GM18519 (cell line): ENCODE results near the gene NR2F2.
A peak's percentile ranks its signal among the peaks of the same experiment; 100 is the strongest.

Experiments used
- ATAC-seq: cut with Tn5 transposase; IDR thresholded peaks from one replicate; pipeline ENCODE4 v1.9.1; 2021; ENCODE audit warnings: mild to moderate bottlenecking, moderate library complexity; ENCODE audit not compliant: unreplicated experiment, low FRiP score

The NR2F2 gene

DNA sequence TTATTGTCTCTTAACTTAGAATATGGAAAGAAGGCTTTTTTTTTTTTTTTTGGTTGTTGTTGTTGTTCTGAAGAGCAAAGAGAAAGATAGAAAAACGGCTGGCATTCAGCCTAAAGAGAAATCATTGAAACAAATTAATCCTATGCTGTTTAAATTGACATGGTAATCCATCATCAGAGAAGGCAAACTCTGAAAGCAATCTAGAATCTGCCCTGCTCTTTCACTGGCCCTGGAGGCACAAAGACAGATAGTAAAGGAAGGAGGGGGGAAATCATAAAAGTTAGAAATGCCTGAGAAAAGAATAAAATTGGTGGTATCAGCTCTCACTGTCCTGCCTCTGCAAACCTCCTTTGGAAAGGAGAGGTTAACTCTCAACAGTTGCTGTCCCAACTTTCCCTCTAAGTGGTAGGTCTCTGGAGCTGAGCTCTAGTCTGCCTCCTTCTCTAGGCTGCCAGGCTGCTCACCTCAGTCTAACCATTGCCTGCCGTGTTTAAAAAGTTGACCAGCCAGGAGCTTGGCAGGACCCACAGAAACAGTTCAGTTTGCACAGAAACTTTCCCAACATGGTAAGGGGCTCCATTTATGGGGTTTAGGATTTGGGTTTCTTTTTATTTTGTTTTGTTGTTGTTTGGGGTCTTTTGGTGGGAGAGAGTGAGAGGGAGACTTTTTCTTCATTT lies 13.4 kb upstream of the NR2F2 start:
- ATAC-seq = no peak

DNA sequence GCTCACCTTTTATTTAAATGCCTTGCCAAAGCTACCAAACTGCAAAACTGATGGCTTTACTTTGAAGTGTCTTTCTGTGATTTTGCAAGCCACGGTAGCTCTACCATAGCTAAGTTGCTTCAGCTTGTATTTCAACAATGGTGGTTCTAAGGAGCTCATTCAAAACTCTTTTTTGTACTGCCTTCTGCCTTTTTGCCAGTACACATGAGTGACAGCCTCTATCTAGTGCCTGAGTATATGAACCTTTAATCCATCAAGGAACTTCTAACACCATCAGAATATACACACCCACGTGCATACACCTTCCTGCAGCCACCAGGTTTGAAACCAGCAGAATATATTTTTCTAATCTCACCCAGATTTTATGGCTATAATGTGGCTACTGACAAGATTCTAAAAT lies 10.4 kb upstream of the NR2F2 start:
- no peak for ATAC-seq

DNA sequence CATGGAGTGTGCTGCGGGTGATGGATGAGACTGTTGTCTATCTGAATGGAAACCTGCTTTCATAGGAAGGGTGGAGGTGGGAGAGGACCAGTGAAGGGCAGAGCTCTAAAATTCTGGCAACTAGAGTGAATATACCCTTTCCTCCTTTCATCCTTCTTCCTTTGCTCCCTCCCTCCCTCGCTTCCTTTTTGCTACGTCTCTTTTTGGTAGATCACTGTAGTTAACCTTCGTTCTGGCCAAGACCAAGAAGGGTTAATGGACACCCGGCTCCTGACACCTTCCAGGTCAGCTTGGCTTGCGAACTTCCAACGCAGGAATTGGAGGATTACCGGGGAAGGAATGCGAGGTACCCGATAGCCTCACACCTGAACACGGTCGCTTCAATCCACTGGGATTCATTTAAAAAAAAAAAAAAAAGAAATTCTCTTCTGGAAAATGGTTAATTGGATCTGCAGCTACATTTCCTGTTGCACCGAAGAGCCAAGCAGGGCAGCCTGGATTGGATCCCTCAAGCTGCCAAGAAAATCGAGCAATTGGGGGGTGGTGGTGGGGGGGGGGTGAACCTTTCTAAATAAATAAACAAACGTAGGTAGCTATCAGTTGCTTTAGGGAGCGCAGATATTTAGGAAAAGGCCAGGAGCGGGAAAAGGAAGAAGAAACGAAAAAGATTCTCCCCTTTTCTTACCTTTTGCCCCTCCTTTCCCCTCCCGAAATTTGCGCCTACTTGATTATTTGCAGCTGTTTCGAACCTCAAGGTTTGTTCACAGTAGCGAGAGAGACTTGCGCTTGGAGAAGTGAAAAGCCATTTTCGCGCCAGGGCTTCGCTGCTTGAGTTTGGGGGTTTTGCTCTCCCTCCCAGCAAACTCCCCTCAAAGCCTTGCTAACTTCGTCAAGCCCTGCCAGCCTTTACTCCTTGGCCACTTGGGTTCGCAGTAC lies 9.5 kb upstream of the NR2F2 start:
- ATAC-seq = no peak

DNA sequence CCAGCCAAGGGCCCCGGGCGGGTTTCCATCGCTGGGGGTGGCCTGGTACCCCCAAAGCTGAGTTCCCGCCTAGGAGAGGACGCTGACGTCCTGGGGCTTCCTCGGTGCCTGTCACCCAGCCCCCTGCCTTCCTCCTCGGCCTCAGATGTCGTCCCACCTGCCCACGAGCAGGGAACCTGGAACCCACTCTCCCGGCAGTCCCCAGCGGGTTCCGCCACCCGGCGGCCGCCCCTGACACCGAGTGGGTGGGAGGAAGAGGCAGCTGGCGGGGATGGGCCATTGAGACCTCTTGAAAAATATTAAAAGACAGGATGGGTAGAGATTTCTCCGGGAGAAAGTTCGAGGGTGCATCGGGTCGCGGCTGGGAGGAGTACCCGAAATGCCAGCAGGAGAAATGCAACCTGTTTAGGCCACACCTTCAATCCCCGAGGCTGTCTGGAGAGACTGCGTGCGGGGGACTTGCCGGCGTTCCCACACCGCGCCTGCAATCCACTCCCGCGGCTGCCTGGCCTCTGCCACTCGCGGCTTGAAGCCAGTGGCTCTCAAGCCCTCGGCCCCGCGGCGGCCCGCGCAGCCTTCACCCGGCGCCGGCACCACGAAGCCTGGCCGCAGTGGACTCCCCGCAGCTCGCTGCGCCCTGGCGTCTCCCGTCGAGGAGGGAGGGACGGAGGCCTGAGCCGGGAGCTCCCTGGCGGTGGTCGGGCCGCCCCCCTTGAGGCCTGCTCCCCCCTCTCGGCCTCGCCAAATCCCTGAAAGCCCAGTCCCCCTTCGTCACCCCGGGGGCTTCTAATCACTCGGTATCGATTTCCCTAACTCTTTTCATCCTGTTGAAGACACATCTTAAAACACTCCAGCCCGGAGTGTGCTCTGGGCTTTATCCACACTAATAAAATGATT lies 8.6 kb upstream of the NR2F2 start:
- ATAC-seq = no peak

DNA sequence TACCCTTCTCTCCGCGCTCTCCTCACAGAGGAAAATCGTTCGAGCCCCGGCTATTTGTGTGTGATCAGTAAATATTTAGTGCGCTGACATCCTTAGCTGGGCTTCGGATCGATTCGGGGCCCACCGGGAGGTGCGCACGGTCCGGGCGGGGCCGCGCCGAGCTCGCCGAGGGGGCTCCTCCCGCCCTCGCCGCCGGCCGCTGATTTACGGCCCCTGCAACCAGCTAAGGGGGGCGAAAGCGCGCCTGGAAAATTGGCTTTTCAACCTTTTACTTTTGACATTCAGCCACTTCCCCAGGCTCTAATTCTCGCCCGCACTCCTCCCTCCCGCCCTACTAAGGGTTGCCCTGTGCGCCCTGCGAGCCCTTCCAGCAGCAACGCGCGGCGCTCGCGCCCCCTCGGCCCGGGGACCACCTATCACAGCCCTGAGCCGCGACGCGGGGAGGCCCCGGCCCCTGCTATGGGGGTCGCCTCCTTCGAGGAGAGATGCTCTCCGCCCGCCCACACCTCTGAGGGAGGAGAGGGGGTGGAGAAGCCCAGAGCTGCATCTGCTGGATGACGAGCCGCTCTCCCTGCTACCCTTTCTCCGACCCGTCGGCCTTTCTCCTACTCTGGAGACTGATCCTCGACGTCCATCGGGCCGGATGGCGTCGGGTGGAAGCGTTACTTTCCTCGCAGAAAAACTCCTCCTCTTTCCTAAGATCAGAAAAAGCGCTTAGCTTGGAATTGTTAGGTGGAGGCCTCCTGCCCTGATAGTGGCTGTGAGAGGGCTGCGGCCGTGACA lies 7.8 kb upstream of the NR2F2 start:
- ATAC-seq = no peak

DNA sequence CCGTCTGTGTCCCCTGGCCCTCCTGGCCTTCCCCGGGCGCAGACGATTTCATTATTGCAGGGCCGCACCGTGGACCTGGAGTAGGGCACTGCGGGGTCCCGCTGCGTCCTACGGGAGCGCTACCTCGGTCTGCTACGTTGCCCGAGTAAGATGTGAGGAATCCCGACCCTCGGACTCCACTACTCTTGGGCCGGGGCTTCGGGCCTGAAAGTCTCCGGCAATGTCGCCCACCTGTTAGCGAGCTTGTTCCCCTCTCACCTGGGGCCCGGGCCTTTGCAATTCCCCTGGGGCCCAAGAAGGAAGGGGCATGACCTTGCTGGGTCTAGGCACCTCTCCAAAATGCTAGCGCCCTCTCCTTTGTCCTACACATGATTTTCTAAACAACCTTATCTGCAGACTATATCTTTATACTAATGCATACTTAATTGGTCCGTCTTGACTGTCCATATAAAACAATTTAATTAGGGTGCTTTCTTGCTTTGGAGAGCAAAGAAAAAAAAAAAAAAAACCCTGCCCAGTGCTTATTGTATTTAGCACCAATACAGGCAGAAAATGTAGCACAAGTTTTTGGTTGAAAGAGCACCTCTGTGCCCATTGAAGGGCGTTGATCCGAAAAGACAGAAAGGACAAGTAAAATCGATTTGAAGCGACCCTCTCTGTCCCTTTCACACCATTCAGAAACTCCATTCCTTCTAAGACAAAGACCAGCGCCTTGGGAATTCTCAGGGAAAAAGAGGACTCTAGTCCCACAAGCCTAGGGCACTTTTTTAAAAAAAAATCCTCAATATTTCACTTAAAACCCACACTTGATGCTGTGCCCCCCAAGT lies 7.0 kb upstream of the NR2F2 start:
- no peak for ATAC-seq

DNA sequence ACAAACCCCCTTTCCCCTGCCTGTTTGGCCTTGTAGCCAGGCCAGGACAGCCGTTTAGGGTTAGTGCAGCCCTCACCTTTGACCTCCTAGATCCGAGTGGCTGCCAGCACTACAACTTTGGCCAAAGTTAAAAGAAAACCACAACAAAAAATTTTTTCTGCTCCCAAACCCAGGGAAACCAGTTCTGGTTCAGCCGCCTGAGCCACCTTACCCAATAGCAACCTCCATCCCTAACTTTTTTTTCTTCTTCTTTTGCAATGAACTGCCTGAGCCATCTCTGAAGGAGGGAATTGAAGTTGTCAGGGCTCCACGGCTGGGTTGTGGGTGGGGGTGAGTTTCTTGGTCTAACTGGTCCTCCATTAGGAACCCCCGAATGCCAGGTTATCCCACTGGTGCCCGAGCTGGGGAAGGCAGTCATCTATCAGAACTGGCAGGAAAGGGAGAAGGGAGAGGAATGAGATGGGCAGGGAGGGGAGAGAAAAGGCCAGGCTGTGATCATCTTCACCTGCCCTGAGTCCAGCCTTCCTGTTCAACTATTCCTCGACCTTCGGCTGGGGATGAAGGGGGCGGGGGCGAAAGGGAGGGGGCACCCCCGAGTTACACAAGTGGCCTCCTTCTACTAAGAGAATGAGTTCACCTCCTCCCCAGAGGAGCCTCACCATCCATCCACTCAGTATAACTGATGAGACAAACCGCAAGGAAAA lies 6.2 kb upstream of the NR2F2 start:
- ATAC-seq = no peak

DNA sequence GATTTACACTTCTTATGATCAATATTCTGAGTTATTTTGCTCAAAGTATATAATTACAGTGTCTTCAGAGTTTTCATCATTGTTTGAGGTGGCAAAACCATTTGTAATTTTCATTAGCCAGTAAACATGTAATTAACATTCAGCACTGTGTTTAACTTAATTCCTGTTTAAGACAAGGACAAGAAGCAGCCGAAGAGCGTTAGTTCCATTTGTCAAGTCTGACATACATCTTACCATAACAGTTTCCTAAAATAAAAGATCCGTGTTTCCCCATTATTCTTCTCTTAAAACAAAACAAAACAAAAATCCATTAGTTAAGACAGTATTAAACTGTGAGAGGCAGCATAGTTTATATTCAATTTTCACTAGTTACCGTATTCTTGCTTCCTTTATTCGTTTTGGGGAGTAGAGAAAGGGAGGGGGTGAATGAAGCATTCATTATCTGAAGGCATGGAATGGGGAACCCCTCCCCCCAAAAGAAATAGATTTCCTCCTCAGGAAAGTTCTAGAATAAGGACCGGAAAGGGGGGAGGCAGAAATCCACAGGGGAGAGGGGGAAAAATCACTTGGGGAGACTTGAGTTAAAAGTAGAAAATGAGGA lies 5.5 kb upstream of the NR2F2 start:
- ATAC-seq = no peak

DNA sequence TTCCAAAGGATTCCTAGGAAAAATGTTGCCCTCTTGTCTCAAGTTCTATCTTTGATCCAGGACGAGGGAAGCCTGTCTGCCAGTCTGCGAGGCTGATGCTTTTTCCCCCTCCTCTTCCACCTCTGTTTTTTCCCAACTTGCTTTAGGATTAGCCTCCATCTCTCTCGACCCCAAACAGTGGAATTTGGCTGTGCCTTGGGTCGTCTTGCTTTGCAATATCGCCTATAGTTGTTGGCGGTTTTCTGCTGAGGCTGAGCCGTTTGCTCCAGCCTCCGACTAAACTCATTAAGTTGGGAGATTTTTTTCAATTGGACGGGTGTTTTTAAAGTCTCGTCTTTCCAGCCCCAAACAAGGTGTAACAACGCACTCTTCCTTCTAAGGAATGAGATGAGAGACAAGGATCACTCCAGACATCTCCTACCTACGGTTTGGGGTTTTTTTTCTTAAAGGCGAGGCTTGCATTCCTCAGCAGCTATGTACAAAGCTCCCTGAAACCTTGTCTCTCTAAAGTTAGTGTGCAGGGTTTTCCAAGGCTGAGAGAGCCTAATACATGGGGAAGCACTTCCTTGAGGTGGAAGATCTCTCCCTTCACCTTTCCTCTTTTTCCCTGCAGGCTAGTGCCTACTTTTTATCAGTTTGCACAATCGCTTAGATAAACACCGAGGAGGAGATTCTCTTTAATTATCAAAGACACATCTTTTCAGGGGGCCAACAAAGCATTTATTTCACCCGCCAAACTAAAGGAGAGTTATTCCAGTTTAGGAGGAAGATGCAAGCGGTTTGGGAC lies 4.8 kb upstream of the NR2F2 start:
- ATAC-seq = no peak

DNA sequence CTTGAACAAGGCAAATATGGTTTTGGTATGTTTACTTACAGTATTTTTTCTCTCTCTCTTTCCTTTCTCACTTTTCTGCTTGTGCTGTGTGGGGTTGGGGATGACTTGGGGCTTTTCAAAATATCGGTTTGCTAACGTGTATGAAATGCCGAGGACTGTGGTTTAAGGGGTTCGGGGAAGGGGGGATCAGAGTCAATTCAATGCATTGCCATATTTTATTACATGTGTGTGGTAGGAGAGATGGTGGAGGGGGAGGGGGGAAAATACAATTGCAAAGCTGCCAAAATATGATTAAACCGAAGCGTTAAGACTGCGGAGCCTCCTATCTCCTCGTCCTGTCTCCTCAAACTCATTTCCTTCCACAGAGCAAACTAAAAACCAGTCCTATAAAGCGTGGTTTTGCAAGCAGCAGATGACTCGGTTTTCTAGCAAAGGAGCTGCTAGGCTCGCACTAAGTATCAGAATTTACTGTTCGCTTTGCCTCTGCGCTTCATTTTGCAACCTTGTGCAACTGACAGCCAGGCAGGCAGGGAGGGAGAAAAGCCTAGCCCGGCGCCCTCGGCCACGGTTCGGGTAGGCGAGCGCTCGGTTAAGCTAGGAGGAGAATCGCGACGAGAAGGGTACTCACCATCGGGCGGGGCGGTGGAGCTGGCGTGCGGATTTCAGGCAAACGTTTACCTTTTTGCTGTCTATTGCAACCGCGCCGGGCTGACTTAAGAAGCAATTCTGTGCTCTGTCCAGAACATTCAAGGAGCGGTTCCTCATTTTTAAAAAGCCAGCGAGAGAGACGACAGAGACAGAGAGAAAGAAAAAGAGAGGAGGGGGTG lies 4.0 kb upstream of the NR2F2 start:
- no peak for ATAC-seq

DNA sequence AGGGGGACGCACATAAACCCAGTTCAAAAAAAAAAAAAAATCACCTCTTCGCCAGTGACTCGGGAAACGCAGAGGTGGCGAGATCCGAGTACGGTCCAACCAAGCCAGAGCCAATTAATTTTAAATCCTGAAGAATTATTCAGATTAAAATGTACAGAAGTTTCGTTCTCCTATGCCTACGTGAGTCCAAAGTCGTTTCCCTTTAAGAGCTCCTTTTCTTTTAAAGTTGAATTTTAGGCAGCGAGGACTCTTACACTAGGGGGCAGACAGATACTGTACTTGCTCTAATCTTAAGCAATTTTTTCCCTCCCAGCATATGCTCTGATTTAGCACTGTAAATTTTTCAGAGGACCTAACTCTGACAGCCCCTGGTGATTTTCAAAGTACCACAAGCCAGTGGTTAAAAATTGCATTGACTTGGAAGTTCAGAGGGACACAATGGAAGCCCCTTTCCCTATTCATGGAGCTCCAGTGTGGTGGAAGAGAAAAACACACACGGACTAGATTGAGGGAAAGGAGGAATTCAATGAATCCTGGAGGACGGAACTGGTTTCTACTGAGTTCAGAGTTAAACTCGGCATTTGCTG lies 3.3 kb upstream of the NR2F2 start:
- ATAC-seq = peak; percentile 33

DNA sequence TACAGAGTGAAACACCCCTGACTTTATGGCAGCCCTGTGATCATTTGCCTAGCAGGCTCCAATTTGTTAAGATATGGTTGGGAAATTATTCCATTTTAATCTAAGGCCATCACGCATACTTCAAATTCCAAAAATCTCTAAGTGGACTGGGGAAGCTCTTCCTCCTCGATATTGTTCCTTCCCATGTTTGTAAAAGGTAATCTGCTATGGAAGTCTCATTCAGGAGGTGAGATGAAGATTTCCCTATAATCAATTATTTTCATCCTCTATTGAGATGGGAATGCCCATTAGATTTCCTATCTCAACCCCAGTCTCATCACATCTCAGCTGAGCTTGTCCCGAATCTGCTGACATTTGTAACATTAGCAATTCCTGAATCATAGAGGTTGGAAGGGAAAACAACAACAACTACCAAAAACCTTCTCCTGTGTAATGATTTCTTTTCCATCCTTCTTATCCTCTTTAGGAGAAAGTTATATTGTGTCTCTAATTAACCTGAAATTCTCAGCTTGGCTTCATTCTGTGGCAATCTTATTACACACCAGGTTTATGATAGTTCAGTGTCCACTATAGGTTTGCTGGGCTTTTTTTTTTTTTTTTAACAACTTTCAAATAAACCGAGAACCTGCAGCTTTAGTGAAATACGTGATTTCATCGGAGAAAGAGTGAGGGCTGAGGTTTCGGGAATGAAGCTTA lies 2.2 kb upstream of the NR2F2 start:
- ATAC-seq = no peak

DNA sequence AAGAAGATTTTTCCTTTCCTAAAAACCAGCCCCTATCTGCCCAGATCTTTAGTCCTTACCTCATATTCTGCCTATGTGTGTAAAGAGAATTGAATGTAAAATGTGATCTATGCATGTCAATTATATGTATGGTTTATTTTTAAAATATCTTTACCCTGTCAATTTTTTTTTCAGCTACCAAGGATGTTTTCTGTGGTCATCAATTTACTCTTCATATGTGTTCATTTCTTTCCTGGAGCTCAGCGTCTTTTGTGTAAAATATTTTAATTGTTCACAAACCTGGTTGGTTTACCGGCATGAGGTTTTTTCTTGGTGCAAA lies 1.7 kb upstream of the NR2F2 start:
- no peak for ATAC-seq

DNA sequence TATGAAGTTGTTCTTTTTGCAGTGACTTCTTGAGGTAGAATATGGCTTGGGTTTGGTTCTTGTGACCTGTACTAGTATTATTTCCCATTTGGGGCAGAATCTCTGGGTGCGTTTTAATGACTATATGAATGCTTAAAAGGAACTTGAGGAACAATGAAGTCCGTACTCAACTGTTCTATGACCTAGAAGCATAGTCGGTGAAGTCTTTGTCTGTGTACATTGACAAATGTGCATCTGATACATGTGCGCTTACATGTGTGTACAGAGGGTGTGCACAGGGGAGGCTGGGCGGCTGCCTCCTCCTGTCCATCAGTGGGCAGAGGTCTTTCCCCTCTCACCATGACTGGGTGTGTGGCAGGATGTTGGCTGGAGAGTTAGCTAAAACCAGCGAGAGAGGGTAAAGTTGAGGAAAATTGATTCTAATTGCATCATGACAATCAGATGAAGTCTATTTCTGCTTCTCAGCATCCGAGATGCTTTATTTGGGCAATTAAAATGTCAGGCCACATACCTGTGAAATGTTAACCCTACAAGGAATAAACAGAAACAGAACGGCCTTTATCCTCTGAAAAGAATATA lies 1.0 kb upstream of the NR2F2 start:
- no peak for ATAC-seq

DNA sequence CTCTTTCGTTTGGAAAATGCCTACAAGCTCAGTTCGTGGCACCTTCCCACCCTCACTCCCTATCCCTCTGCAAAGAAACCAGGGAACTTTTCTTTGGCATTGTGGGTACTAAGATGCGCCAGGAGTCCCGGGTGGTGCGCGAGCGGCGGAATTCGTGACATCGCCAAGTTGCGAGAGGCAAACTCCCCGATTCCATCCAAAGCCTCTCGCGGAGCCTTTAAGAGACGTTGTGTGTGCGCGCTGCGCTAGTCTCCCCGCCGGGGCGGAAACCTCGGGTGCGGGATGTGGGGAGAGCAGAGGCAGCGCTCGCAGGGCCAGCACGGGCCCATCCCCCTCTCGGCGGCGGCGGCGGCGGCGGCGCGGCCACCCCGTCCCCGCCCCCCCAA lies 443 bp upstream of the NR2F2 start:
- ATAC-seq = peak; percentile 11
